ENCODE data around the gene PLCB1. TPM values are rescaled to one million over a fixed set of nuclear protein-coding genes. Genes with fewer than 3 reads are reported as not detected.

The PLCB1 gene
- total RNA-seq, 1 donor from 2014 or later, result 37.4 TPM

- Mint-ChIP-seq H3K36me3 (ENCODE audit: unreplicated experiment) (no peaks in the 10 kb centered on the region), H3K27ac (ENCODE audit: unreplicated experiment) (no peak overlapping the region), H3K4me1 (ENCODE audit: low read depth, unreplicated experiment) (no peaks in the 10 kb centered on the region), H3K4me3 (ENCODE audit: unreplicated experiment) (no peak overlapping the region), H3K27me3 (ENCODE audit: unreplicated experiment) (peaks cover 4% of the 10 kb centered on the region), H3K9me3 (ENCODE audit: unreplicated experiment) (no peaks in the 10 kb centered on the region)
- no peak for DNase-seq
- TF ChIP-seq CTCF (IDR thresholded peaks at IDR 0.05; ENCODE audit: partially characterized antibody, unreplicated experiment), result no peak
Observed at GRCh38 chr20:8678098-8678776, 546.2 kb downstream of the PLCB1 start.

- no peak for TF ChIP-seq CTCF (IDR thresholded peaks at IDR 0.05; ENCODE audit: partially characterized antibody, unreplicated experiment)
- no peaks in the 10 kb centered on the region for H3K4me1 Mint-ChIP-seq (ENCODE audit: low read depth, unreplicated experiment)
- H3K27ac Mint-ChIP-seq (ENCODE audit: unreplicated experiment), result no peak overlapping the region
- H3K27me3 Mint-ChIP-seq (ENCODE audit: unreplicated experiment), result peaks cover 2% of the 10 kb centered on the region
- H3K9me3 Mint-ChIP-seq (ENCODE audit: unreplicated experiment), result peaks cover 4% of the 10 kb centered on the region
- DNase-seq, result no peak
- H3K4me3 Mint-ChIP-seq (ENCODE audit: unreplicated experiment), result no peak overlapping the region
- H3K36me3 Mint-ChIP-seq (ENCODE audit: unreplicated experiment), result no peaks in the 10 kb centered on the region
Observed at GRCh38 chr20:8689337-8689736, 557.3 kb downstream of the PLCB1 start.

GRCh38 chr20:8690074-8690473 lies 558.0 kb downstream of the PLCB1 start:
- Mint-ChIP-seq H3K4me3 (ENCODE audit: unreplicated experiment) (no peak overlapping the region), H3K36me3 (ENCODE audit: unreplicated experiment) (no peaks in the 10 kb centered on the region), H3K27me3 (ENCODE audit: unreplicated experiment) (peaks cover 2% of the 10 kb centered on the region), H3K27ac (ENCODE audit: unreplicated experiment) (no peak overlapping the region), H3K9me3 (ENCODE audit: unreplicated experiment) (peaks cover 4% of the 10 kb centered on the region), H3K4me1 (ENCODE audit: low read depth, unreplicated experiment) (no peaks in the 10 kb centered on the region)
- no peak for DNase-seq
- TF ChIP-seq CTCF (IDR thresholded peaks at IDR 0.05; ENCODE audit: partially characterized antibody, unreplicated experiment), result no peak

GRCh38 chr20:8693709-8694108 lies 561.6 kb downstream of the PLCB1 start:
- TF ChIP-seq CTCF (IDR thresholded peaks at IDR 0.05; ENCODE audit: partially characterized antibody, unreplicated experiment), result no peak
- Mint-ChIP-seq H3K4me3 (ENCODE audit: unreplicated experiment) (no peak overlapping the region), H3K36me3 (ENCODE audit: unreplicated experiment) (no peaks in the 10 kb centered on the region), H3K9me3 (ENCODE audit: unreplicated experiment) (peaks cover 3% of the 10 kb centered on the region), H3K27ac (ENCODE audit: unreplicated experiment) (no peak overlapping the region), H3K27me3 (ENCODE audit: unreplicated experiment) (no peaks in the 10 kb centered on the region), H3K4me1 (ENCODE audit: low read depth, unreplicated experiment) (no peaks in the 10 kb centered on the region)
- DNase-seq, result no peak

GRCh38 chr20:8700756-8701155 lies 568.7 kb downstream of the PLCB1 start:
- Mint-ChIP-seq H3K27ac (ENCODE audit: unreplicated experiment) (no peak overlapping the region), H3K4me3 (ENCODE audit: unreplicated experiment) (no peak overlapping the region), H3K36me3 (ENCODE audit: unreplicated experiment) (no peaks in the 10 kb centered on the region), H3K9me3 (ENCODE audit: unreplicated experiment) (no peaks in the 10 kb centered on the region), H3K4me1 (ENCODE audit: low read depth, unreplicated experiment) (no peaks in the 10 kb centered on the region), H3K27me3 (ENCODE audit: unreplicated experiment) (peaks cover 2% of the 10 kb centered on the region)
- no peak for TF ChIP-seq CTCF (IDR thresholded peaks at IDR 0.05; ENCODE audit: partially characterized antibody, unreplicated experiment)
- no peak for DNase-seq
